GM18520 (cell line): Measurements from ENCODE around the gene SLCO3A1.
"Not testable (repeated sequence)": the region's sequence is repeated elsewhere in the genome, so short reads cannot be mapped to it uniquely, and the experiment has no call there.

Experiments
- ATAC-seq: cut with Tn5 transposase; IDR thresholded peaks from one replicate; pipeline ENCODE4 v1.9.1; 2021; ENCODE audit not compliant: unreplicated experiment

SLCO3A1 gene

DNA sequence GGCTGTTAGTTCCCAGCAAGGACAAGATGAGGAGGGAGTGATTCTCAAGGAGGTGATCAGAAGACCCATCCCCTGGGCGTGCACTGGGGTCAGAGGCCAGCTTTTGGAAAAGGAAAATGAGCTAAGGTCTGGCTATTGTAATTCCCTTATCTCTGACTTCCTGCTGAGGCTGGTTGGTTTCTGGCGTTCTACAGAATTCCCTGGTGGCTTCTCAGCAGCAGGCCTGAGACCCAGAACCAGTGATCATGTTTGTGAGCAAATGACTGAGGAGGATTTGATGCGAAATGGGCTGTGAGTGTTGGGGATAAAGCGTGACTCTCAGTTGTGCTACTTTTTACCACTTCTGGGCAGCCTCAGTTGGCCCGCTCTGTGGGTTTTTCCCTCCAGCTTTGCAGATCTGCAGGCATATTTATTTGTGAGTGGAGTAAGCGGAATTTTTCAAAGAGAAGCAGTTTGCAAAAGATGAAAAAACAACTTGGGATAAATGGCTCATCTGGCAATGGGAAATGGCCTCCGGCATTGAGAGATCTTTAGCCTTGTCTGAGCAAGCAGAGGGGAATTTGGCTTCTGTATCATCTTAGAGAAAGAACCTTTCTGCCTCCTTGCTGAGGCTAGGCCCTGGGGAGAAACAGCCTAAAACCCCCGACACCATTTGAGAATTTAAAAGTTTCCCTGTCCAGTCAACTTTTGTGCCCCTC lies 102.7 kb downstream of the SLCO3A1 start:
- ATAC-seq, result no peak

DNA sequence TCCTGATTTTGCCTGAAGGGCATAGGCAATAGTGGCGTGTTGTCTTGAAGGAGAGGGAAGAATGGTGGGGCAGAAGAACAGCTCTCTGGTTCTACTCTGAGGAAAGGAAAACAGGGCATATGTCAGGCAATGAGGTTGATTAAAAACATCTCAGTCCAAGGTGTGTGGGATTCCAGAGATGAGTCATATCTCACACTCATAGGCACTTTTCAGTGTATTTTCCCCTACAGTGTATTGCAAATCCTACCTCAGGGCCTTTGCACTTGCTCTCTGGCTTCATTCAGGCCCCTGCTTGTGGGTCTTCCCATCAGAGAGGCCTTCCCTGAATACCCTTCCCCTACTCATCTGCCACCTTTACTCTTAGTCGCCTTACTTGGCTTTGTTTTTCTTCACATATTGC lies 107.8 kb downstream of the SLCO3A1 start:
- no peak for ATAC-seq

DNA sequence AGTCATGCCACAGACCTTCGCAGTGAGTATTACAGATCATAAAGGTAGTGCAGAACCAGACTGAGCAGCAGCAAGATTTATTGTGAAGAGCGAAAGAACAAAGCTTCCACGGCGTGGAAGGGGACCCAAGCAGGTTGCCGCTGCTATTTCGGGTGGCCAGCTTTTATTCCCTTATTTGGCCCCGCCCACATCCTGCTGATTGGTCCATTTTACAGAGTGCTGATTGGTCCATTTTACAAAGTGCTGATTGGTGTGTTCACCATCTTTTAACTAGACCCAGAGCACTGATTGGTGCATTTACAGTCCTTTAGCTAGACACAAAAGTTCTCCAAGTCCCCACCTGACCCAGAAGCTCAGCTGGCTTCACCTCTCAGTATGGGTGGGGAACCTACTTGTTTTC lies 110.2 kb downstream of the SLCO3A1 start:
- ATAC-seq, result not testable (repeated sequence)

DNA sequence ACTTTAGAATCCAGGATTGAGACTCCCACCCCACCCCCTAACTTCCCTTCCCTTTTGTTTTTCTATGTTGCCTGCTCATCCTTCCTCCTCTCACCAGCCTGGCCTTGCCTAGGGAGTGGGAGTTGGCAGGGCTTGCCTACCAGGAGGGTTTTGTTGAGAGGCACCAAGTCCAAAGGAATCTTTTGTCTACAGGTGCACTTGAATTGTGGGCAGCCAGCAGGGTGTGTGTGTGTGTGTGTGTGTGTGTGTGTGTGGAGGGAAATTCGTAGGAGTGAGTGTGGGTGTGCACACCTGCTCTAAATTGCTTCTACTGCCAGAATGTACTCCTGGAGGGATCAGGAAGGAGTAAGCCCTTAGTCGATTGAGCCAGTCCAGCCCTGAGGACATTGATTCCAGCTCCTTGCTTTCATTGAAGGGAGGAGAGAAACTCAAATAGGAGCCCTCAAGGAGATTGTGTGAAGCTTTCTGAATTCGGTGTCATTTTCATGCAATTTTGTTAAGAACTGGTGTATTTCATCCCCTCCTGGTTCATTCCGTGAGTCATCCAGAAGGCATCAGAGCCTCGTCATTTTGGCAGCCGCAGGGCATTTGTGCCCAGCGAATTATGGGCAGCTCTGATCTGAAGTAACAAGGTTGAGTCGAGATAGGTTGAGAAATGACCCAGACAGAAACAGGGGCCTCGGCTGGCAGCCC lies 112.1 kb downstream of the SLCO3A1 start:
- no peak for ATAC-seq

DNA sequence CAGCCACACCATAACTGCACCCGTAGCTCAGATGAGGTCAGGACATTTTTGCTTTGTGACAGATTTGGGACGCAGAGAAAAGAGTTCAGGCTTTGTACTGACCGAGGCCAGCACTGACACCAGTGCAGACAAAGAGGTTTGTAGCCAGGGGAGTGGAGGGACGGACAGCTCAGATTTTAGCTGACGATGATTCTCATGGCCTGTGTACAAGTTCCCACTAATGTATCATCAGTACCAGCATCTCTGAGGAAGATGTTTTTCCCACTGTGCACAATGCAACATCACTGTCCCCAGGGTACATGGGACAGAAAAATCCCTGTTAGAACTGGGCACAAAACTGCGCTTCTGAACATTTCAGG lies 112.7 kb downstream of the SLCO3A1 start:
- no peak for ATAC-seq

DNA sequence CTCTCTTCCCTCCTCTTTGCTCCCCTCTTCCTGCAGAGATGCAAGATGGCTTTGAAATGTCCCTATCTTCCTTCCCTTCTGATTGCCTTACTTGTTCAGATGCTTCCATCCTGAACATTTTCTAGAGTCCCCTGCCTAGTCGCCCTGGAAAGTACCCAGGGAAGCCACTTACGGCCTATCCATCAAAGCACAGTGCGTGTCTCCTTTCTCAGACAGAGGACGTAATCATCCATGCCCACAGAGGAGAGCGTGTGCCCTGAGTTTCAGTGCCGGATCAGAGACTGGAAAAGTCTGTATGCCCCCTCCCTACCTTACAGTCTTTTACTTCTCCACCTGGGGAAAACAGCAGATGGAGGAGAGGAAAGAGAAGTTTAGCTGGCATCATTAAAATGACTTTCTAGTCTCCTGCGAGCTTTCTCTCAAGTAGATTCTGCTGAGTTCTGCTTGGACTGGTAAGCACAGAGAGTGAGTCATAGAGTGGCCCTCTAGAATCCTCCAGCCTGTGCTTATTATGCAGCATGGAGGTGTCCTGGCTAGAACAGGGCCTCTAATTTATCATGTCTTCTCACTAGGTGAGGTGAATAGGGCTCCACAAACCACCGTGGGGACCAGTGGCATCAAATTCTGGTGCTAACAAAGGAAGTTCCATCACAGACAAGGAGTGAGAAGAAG lies 114.6 kb downstream of the SLCO3A1 start:
- no peak for ATAC-seq

DNA sequence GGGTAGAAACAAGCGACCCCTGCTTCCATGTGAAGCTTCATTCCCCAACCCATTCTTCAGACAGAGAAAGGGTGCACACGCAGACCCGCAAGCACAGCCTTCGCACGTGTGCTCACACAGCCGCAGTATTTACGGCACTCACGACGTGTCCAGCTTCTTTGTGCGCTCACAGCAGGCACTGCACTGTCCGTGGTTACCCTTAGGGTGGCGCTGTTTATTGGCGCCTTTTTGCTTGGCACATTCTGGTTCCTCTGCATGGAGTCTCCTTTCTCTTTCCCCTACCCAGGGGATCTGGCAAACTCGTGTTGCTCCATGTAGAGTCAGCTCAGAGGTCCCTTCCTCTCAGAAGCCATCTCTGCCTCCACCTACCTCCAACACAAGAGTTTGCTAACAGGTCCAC lies 115.1 kb downstream of the SLCO3A1 start:
- no peak for ATAC-seq

DNA sequence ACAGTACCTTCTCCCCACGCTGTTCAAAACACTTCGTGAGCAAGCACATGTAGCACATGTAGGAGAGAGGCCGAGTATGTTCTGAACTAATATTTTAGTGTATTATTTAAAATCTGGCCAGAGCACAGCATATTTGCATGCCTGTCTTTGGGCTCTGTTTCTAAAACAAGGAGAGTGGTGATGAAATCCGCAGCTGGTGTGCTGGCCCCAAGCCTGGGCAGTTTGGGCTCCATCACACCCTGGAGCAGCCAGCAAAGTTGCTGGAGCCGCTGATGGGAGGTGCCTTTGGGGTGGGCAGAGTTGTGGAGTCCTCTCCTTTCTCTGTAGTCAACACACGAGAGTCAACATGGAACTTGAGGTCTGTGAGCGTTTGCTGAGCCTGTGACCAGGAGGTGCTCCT lies 116.6 kb downstream of the SLCO3A1 start:
- ATAC-seq, result no peak

DNA sequence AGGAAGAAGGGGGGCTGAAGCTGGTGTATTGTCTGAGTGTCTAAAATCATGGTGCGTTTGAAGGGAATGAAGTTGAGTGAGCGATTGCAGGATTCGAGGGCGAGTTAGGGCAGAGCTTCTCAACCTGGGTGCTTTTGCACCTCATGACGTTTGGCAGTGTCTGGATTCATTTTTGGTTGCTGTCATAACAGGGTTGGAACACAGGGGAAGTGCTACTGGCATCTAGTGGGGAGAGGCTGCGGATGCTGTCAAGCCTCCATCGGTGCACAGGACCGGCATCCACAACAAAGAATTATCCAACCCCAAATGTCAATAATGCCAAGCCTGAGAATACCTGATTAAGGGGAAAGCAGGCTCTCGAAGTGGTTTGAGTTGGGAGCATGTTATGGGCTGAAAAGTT lies 120.0 kb downstream of the SLCO3A1 start:
- no peak for ATAC-seq

DNA sequence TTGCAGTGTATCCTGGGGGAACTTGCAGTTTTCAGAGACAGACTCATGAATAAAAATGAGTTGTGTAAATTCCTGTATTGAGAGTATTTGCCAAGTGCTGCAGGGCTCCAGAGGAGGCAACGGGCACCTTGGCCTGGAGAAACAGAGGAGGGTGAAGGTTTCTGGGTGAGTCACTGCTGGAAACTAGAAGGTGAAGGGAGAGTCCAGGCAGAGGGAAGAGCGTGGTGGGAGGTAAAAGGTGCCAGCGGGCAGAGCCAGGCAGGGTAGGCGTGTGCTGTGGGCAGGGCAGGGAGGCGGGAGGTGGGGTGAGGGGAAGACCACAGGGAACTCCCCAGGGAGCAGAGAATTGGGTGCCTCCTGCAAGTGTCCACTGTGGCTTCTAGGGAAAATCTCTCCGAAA lies 120.8 kb downstream of the SLCO3A1 start:
- ATAC-seq, result no peak

DNA sequence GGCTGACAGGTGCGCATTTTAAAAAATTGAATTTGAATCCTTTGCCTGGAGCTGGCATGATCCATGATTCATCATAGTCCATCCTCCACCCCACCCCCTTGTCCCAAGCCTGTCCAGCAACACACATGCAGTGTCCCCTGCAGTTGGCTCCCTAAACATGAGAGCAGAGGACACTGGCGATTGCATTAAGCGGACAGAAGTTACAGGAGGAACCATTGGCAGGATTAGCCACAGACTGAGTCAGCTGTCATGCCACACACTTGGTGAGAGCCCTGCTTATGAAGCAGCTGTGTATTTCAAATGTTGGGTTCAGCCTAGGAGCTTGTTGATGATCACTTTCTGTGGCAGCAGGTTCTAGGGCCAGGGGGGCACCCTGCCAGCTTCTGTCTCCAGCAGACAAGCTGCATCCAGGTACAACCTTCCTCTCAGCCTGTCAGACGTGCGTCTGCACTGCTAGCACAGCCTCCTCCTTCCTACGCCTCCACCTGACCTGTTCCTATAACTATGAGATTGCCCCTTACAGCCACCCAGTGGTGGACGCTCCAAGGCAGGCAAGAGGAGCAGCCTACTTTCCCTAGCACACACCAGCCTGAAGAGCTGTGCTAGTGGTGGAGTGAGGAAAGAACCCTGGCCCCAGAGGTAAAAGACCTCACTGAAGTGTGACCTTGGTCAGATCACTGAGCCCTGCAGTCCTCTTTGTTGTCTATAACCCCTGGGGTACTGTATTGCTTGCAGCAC lies 121.9 kb downstream of the SLCO3A1 start:
- no peak for ATAC-seq

DNA sequence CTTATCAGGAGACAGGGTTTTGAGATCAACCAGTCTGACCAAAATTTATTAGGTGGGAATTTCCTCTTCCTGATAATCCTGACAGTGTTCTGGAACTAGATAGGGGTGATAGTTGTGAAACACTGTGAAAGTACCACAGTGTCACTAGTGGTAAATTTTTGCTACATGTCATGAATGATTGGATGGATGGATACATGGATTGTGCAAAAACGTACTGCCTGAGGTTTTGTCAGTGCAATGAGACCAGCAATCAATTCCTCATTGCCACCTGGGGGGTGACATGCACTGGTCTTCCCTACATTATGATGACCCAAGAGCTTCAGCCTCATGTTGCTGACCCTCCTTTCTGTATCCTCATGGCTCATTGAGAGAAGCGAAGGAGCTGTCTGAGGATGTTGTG lies 123.5 kb downstream of the SLCO3A1 start:
- no peak for ATAC-seq

DNA sequence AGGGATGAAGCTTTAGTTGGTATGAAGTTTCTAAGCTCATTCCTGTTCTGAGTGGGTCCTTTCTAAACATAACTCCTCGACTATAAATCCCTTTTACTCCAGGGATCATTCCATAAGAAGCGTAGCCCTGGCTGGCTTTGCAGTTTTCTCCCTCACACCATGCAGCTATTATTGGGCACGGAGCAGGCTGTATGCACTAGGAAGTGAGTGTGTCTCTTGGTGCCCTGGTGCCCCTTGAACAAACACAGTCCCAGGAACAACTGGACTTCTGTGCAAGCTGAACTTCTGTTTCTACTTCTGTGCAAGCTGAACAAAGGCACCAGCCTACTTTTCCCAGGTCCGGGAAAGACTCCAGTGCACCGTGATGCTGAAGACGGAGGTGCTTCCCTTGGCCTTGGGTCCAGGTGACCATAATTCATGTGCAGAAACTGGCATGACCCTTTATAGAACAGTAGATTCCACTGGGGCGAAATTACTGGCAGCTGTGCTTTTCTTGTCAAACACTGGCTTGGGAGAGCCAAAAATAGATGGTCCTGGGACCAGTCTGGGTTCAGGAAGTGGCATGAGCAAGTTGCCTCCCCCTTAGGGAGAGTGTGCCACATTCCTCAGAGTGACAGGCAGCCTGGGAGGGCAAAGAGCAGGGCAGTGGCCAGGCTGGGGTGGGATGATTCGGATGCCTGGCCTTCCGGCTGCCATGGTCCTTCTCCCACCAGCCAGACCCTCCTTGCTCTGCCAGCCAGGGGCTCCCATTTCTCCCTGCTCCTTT lies 127.2 kb downstream of the SLCO3A1 start:
- ATAC-seq, result no peak

DNA sequence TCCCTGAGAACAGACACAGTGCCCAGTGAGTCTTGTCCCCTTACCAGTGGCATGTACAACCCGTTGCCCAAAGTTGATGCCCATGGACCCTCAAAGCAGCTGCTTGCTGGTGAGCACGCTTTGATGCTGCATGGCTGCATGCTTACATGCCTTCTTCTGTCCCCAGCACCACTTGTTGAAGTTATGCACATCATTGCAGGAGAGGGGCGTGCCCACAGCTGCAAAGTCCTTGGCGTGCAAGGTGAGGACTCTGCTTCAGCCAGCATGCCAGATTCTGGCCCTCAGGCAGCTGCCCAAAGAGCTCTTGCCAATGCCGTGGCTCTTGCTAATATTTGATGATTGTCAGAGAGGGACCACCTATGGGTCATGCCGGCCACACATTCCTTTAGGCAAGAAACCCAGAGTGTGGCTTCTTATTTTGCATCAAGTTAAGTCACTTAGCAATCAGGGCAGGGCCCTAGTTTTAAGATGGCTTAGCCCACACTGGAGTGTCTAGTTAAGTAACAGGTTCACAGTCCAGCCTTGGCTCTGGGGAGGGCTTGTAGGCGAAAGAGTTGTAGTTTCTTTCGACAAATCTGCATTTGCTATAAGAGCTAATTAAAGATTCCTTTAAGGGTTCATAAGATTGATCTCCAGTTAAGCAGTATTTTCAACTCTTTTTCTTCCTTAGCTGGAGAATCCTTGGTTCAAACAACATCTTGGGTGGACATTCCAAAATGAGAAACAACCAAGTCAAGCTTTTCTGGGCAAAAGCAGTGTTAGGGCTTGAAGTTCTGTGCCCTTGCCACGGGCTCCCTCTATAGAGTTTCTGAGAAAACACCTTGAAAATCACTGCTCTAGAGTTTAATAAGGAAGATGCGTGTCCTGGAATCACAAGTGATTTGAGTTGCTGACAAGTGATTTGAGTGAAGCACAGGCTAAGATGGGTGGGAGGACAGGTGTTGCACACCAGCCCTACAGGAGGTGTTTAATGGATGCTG lies 128.6 kb downstream of the SLCO3A1 start:
- ATAC-seq, result no peak

DNA sequence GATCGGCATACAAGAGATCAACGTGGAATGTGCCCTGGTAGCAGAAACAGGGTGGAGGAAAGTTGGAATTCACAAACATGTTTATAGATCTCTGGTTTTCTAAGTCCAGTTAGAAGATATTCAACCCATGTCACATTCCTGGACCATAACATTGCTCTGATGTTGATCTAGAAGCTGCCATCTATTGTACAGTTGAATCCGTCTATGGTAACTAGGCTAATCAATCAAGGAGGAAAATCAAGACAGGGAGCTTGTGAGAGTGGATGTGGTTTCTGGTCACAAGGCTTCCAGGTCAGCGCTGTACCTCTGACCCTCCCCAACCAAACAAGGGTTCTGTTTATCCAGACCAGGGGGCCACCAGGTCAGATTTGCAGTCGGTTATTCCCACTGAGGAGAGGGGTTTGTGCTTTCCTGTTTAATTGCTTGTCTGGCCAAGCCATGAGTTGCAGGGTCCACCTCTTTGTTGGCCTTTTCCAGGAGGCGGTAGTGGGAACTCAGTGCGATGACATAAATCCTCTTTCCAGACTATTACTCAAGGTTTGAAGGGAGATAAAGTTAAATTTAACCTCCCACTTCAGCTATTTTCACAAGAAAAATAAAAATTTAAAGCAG lies 130.3 kb downstream of the SLCO3A1 start:
- no peak for ATAC-seq

DNA sequence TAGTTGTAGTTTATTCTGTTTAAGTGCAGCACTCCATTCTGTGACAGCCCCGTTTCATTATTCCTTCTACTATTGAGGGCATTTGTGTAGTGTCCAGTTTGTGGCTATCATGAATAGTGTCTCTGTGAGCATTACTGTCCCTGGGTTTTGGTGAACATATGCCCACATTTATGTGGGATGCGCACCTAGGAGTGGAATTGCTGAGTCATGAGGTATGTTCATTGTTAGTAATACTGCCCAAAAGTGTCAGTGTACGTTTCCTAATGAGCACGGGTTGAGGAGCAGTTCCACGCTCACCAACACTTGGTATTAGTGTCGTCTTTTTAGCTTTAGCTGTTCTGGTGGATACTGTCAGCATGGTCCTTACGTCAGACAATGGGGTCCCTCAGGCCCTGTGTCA lies 131.8 kb downstream of the SLCO3A1 start:
- no peak for ATAC-seq

DNA sequence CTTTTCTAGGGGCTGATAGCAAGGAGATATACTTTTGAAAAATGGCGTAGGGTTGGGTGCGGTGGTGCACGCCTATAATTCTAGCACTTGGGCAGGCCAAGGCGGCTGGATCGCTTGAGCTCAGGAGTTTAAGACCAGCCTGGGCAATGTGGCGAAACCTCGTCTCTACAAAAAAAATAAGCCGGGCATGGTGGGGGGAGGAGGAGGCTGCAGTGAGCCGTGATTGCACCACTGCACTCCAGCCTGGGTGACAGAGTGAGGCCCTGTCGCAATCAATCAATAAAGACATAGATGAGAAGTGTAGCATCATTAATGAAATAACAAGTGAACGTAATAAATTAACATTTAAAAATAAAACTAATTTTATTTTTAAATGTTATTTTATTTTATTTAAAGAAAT lies 134.6 kb downstream of the SLCO3A1 start:
- no peak for ATAC-seq

DNA sequence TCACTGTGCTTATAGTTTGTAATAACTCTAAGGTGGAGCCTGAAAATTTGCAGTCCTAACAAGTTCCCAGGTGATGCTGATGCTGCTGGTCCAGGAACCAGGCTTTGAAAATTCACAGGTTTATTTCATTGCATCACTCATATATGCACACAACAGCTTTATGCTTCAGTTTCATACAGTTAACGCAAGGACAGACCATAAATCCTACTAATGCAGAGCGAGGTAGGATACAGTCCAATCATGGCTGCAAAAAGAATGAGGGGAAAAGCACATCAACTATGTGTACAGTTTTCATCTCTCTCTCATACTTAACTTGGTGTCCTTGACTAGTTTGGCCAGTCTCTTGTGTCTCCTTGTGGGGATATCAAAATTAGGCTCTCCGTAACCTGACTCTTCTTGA lies 135.1 kb downstream of the SLCO3A1 start:
- ATAC-seq, result no peak

DNA sequence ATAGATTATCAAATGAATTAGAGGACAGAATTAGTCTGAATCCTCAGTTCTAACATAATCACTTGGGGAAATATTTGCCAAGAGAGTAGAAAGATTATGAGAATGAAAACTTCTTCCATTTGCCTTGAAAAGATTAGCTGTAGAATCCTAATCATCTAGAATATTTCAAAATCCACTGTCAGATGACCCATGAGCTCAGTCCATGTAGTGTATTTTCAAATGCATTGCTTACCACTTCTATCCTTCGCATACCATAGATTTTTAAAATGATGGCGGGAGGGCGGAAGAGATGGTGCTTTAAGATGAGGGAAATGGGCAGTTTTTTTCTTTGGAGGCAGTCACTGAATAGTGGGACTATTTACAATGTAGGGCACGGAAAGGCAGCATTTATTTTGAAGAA lies 136.3 kb downstream of the SLCO3A1 start:
- no peak for ATAC-seq
